Natural killer cell (primary cell): ENCODE measurements around the gene GLYATL2. TPM values are rescaled to one million over a fixed set of nuclear protein-coding genes. Genes with fewer than 3 reads are reported as not detected.

Experiments
- ATAC-seq, 3 donors: fragments of 150-1000 bp in 2 of 3; fragments of 200-7000 bp in 1 of 3; cut with Tn5 transposase; 1 replicate in 1 of 3; 2 replicates in 2 of 3; pipeline ENCODE4 v1.10.0; 2021; ENCODE audit warnings: mild to moderate bottlenecking in 2 of 3, moderate library complexity in 2 of 3
- DNase-seq, 2 donors: peaks; one replicate each; pipeline versions ENCODE4 v3.0.0 to v3.0.0-alpha.2; 2013 to 2021; ENCODE audit warnings: mixed read lengths in 1 of 2
- H3K27ac ChIP-seq: one replicate; pipeline ENCODE4 v1.5.1; 2013; ENCODE audit warnings: mild to moderate bottlenecking, low read length
- H3K27me3 ChIP-seq: one replicate; pipeline ENCODE4 v1.6.1; 2013; ENCODE audit warnings: low read length; ENCODE audit not compliant: control insufficient read depth, insufficient read depth
- H3K36me3 ChIP-seq: one replicate; pipeline ENCODE4 v1.6.1; 2013; ENCODE audit warnings: low read length; ENCODE audit not compliant: control insufficient read depth, insufficient read depth
- H3K4me1 ChIP-seq: one replicate; pipeline ENCODE4 v1.6.1; 2013; ENCODE audit warnings: low read length; ENCODE audit not compliant: control insufficient read depth, insufficient read depth
- H3K4me3 ChIP-seq: one replicate; pipeline ENCODE4 v1.5.1; 2013; ENCODE audit warnings: low read length
- H3K9me3 ChIP-seq: one replicate; pipeline ENCODE4 v1.6.1; 2013; ENCODE audit warnings: low read length; ENCODE audit not compliant: control insufficient read depth, insufficient read depth
- H3K27ac Mint-ChIP-seq, 2 donors: one replicate each; pipeline ENCODE4 v1.8.0; 2022; ENCODE audit warnings: mild to moderate bottlenecking in 2 of 2, mixed read lengths in 2 of 2, moderate library complexity in 1 of 2
- H3K27me3 Mint-ChIP-seq, 2 donors: one replicate each; pipeline ENCODE4 v1.8.0; 2022; ENCODE audit warnings: low read depth in 2 of 2, mixed read lengths in 2 of 2
- H3K36me3 Mint-ChIP-seq: one replicate; pipeline ENCODE4 v1.8.0; 2022; ENCODE audit warnings: mixed read lengths
- H3K4me1 Mint-ChIP-seq, 2 donors: one replicate each; pipeline ENCODE4 v1.8.0; 2022; ENCODE audit warnings: mixed read lengths in 2 of 2
- H3K4me3 Mint-ChIP-seq: one replicate; pipeline ENCODE4 v1.8.0; 2022; ENCODE audit warnings: mild to moderate bottlenecking, moderate library complexity, mixed read lengths
- H3K9me3 Mint-ChIP-seq, 2 donors: one replicate each; pipeline ENCODE4 v1.8.0; 2022; ENCODE audit warnings: mixed read lengths in 2 of 2
- WGBS: methylation state at CpG from one replicate; pipeline ENCODE4 v1.1.7; 2013; ENCODE audit warnings: missing lambda C conversion rate; ENCODE audit not compliant: insufficient coverage; 5-methylcytosine and 5-hydroxymethylcytosine counted together
- intact Hi-C: fragments of 100-400 bp; cut with micrococcal nuclease; formaldehyde crosslinking; loops from one replicate; pipeline ENCODE4 v1.14.2; 2022
- total RNA-seq, 4 donors: library from RNA; stranded (reverse); fragments of 120-200 nt in 1 of 4; gene quantifications; one replicate each; pipeline versions ENCODE4 v1.2.3 to v1.2.4, GENCODE V29; 2013 to 2022
- TF ChIP-seq, protein P1 (sequence below): fragments of 200-600 bp; IDR thresholded peaks from one replicate; pipeline ENCODE4 v1.8.0; 2022; ENCODE audit warnings: antibody characterized with exemption

The GLYATL2 gene
- total RNA-seq, 3 donors from 2014 or later (not counting 1 experiment from before 2014, with no cell fraction given), result not detected

GRCh38 chr11:58786693-58787092 lies 57.8 kb downstream of the GLYATL2 start:
- Histone ChIP-seq H3K9me3 (no peaks in the 10 kb centered on the region), H3K4me1 (no peaks in the 10 kb centered on the region), H3K27me3 (no peaks in the 10 kb centered on the region), H3K36me3 (no peaks in the 10 kb centered on the region), H3K27ac (no peak overlapping the region), H3K4me3 (no peak overlapping the region)
- WGBS, result 91% methylated on average over 3 of the region's 3 CpGs
- no peak for DNase-seq
- no peaks in the 10 kb centered on the region for H3K36me3 Mint-ChIP-seq
- intact Hi-C loops, result no loop called here
- H3K27me3 Mint-ChIP-seq, result peaks cover 0 to 3% of the 10 kb centered on the region in 2 donors
- H3K4me1 Mint-ChIP-seq, result no peaks in the 10 kb centered on the region
- H3K4me3 Mint-ChIP-seq, result no peak overlapping the region
- H3K9me3 Mint-ChIP-seq, result no peaks in the 10 kb centered on the region
- no peak overlapping the region for H3K27ac Mint-ChIP-seq
- TF ChIP-seq, protein P1, sequence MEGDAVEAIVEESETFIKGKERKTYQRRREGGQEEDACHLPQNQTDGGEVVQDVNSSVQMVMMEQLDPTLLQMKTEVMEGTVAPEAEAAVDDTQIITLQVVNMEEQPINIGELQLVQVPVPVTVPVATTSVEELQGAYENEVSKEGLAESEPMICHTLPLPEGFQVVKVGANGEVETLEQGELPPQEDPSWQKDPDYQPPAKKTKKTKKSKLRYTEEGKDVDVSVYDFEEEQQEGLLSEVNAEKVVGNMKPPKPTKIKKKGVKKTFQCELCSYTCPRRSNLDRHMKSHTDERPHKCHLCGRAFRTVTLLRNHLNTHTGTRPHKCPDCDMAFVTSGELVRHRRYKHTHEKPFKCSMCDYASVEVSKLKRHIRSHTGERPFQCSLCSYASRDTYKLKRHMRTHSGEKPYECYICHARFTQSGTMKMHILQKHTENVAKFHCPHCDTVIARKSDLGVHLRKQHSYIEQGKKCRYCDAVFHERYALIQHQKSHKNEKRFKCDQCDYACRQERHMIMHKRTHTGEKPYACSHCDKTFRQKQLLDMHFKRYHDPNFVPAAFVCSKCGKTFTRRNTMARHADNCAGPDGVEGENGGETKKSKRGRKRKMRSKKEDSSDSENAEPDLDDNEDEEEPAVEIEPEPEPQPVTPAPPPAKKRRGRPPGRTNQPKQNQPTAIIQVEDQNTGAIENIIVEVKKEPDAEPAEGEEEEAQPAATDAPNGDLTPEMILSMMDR, result no peak
- no peak for ATAC-seq

DNA sequence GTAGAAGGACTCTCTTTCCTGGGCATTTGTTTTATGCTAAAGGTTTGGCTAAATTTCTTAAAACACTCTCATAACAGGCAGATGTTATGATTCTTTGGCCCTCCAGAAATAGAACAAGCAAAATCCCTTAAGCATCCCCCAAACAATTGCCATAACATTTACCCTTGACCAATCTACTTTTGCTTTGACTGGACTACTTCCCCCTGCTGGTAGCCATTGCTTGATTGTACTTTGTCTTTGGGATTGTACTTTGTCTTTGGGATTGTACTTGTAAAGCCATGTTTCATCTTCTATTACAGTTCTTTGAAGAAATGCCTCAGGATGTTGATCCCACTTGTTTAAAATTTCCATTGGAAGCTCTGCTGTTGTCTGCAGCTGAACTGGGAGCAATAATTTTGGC lies 59.5 kb downstream of the GLYATL2 start:
- Mint-ChIP-seq H3K36me3 (no peaks in the 10 kb centered on the region), H3K4me1 (no peaks in the 10 kb centered on the region), H3K27me3 (no peaks in the 10 kb centered on the region), H3K27ac (no peak overlapping the region), H3K9me3 (no peaks in the 10 kb centered on the region), H3K4me3 (no peak overlapping the region)
- TF ChIP-seq, protein P1, result no peak
- Histone ChIP-seq H3K27me3 (no peaks in the 10 kb centered on the region), H3K27ac (no peak overlapping the region), H3K36me3 (no peaks in the 10 kb centered on the region), H3K4me3 (no peak overlapping the region), H3K4me1 (no peaks in the 10 kb centered on the region), H3K9me3 (no peaks in the 10 kb centered on the region)
- DNase-seq, result peak in 1 of 2 donors; percentile 4
- ATAC-seq, result no peak
- intact Hi-C loops, result no loop called here

Other genes starting within 250 kb of the GLYATL2 start
- 1 to 10 TPM; 3.6 to 5.5 (median 4.9) TPM for gene CNTF, start 222.0 kb downstream of the GLYATL2 start, total RNA-seq
- not detected for gene GLYAT, start 112.8 kb downstream of the GLYATL2 start, total RNA-seq
- gene GLYATL1, start 94.8 kb upstream of the GLYATL2 start, total RNA-seq, result not detected
- not detected for gene GLYATL1B, start 241.6 kb upstream of the GLYATL2 start, total RNA-seq